GM21717 (cell line): ENCODE results near the gene ATP7B.

Experiments used
- ATAC-seq: cut with Tn5 transposase; IDR thresholded peaks from one replicate; pipeline ENCODE4 v1.9.1; 2021; ENCODE audit warnings: mild to moderate bottlenecking, moderate library complexity; ENCODE audit not compliant: unreplicated experiment

The ATP7B gene

DNA sequence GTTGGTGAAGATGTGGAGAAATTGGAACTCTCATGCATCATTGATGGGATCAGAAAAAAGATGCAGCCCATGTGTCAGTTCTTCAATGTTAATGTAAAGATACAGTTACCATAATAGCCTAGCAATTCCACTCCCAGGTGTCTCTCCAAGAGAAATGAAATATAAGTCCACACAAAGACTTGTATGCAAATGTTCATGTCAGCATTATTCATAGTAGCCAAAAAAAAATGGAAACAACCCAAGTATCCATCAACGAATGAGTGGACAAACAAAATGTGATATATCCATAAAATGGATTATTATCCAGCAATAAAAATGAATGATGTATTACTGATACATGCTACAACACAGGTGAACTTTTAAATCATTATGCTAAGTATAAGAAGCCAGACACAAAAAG lies 110.8 kb downstream of the ATP7B start:
- no peak for ATAC-seq

DNA sequence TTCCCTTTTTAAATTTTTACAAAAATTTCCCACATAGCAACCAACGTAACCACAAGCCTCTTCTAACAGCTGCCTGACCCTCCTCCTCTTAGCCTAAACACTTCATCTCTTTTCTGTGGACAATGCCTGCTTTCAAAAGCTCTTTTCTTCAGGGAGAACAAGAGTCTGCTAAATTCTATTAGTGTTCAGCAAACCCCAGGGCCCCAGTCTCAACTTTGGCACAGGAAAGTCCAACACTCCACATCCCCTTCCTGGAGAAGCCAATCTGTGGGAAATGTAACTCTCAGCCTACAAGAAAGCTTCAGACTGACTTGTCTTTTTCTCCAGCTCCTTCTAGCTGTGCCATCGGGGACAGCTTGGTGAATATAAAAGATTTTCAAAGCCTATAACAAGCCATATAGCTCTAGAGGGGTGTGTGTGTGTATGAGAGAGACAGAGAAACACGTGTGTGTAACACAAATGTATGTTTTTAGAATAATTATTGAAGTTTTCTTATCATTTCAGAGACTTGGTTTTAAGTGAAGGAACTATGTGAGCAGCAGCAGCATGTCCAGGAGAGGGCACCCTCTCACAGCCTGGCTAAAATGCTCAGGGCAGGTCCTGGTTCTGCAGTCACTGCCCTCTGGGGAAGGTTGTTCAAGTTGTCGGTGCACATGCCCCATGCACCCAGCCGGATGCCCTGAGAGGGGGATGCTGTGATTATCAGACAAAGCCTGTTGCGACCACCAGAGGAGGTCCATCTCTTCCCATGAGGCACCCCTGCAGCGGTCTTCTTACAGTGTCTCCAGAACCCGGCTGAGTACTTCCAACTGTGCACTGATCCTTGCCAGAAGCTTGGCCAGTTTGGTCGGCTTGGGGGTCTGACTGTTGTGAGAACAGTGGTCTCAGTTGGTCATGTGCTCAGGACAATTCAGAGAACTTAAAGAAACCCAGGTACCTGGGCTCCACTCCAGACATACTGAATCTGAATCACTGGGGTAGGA lies 115.1 kb downstream of the ATP7B start:
- ATAC-seq, result peak; percentile 70

DNA sequence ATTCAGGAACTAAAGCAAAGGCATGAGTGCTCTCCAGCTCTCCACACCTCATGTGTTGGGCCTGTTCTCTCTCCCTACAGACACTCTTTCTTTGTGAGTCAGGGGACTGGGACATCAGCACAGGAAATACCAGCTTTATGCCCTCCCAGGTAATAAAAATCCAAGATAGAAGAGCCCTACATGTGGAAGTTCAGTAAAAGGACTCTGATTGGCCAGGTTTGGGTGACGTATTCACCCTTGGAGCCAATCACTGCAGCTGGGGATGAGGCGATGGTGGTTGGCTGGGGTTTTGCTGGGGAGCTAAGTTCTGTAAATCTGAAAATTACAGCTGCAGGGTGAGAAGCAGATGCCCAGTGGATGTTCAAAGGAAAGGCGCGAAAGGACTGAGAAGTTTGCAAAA lies 117.0 kb downstream of the ATP7B start:
- ATAC-seq, result no peak

DNA sequence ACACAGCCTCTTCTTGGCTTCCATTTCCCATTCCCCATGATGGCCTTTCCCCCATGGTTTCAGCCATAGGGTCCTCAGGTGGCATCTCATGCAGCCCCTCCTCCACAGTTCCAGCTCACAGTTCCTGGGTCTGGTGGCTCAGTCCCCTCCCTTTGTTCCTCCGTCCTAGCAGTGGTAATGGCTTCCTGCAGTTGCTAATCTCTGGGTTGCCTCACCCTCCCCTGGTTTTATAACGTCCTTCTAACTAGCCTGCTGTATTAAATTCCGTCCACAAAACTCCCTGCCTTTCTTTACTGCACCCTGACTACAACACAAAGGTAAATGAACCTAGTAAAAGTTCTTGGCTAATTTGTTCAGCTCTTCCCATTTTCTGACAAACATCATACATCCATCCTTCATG lies 118.6 kb downstream of the ATP7B start:
- ATAC-seq, result no peak

DNA sequence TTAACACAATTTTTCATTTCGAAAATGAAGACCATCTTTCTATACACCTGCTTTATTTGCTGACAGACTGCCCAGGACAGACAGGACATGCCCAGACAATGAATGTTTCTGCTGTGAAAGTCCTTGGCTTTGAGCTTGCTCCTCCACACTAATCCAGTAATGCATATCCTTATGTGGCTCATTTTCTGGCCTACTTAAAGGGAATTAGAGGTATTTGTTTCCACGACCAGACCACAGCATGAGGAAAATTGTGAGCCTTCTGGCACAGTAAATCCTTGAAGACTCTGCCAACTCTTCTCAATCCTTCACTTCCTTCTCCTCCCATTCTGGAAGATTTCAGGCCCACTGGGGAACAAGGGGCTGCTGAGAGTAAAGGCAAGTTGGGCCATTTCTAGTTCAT lies 123.8 kb downstream of the ATP7B start:
- no peak for ATAC-seq

DNA sequence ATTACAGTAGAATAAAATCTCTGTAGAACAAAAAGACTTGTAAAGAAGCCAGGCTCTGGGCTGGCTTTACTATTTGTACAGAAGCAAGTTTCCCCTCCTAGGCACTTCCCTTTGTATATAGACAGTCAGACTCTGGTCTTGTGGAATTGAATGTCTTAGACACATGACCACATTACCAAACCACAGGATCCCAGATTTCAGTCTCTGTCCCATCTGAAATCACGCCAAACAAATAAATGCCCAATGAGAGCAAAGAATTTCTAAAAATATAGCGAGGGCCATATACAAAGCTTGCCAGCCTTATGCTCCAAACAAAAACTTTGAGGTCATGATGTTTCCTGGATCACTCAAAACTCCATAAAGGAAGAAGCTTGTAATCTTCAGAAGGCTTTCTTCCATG lies 125.6 kb downstream of the ATP7B start:
- no peak for ATAC-seq

DNA sequence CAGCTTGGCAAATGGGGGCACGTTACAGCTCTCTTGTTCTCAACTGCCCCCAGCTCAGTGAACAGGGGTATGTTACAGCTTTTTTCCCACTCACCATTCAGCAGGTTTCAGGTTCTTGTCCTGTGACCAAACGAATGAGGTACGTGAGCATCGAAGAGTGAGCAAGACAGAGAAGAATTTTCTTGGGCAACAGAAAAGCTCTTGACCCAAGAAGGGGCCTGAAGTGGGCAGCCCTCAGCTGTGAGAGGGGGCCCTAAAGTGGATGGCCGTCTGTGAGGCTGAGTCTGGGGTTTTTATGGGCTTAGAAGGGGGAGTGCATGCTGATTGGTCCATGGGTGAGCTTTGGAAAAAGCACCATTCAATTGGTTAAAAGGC lies 128.0 kb downstream of the ATP7B start:
- ATAC-seq, result no peak
